ENCODE data around the gene BMP8A.

DNA sequence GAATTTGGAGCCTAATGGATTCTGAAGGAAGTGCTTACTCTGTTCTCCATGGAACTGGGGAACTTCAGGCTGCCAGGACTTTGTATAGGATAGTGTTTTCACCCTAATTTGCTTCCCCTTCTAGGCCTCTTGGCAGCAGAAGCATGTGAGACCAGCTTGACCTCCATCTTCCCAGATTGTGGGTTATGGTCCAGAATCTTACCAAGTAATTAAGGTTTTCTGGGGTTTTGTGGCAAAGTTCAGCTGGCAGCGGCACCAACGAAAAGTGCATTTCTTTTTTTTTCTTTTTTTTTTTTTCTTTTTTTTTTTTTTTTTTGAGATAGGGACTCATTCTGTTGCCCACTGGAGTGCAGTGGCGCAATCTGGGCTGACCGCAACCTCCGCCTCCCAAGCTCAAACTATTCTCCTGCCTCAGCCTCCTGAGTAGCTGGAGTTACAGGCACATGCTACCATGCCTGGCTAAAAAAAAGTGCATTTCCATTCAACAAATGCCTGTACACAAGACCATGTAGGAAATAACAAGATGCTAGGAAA, 3.4 kb upstream of the BMP8A start:
- no peak for TF ChIP-seq SRF (IDR thresholded peaks at IDR 0.05; ENCODE audit: low read depth in 2 of 2, low read length in 2 of 2)
- no peak for TF ChIP-seq POLR2A (IDR thresholded peaks at IDR 0.05; ENCODE audit: low read depth, low read length)
- no peak for TF ChIP-seq ZNF274 (IDR thresholded peaks at IDR 0.05; ENCODE audit: insufficient read depth, insufficient read length)
- TF ChIP-seq EZH2 (IDR thresholded peaks at IDR 0.05; ENCODE audit: borderline replicate concordance, control insufficient read depth, low read depth, low read length) = no peak
- no peak for TF ChIP-seq CHD4 (IDR thresholded peaks at IDR 0.05)
- TF ChIP-seq CEBPB (IDR thresholded peaks at IDR 0.05; ENCODE audit: borderline replicate concordance in 1 of 2, low read depth in 2 of 2, low read length in 2 of 2) = no peak
- no peak for TF ChIP-seq E2F8 (IDR thresholded peaks at IDR 0.05; ENCODE audit: low read depth, partially characterized antibody)
- TF ChIP-seq SMAD1 (IDR thresholded peaks at IDR 0.05; ENCODE audit: low read depth, partially characterized antibody) = no peak
- TF ChIP-seq MEF2A (IDR thresholded peaks at IDR 0.05; ENCODE audit: insufficient read depth, low read depth, low read length) = no peak
- TF ChIP-seq SREBF1 (IDR thresholded peaks at IDR 0.05; ENCODE audit: low read length) = no peak
- TF ChIP-seq HDAC2 (IDR thresholded peaks at IDR 0.05) = no peak
- TF ChIP-seq, protein P1, sequence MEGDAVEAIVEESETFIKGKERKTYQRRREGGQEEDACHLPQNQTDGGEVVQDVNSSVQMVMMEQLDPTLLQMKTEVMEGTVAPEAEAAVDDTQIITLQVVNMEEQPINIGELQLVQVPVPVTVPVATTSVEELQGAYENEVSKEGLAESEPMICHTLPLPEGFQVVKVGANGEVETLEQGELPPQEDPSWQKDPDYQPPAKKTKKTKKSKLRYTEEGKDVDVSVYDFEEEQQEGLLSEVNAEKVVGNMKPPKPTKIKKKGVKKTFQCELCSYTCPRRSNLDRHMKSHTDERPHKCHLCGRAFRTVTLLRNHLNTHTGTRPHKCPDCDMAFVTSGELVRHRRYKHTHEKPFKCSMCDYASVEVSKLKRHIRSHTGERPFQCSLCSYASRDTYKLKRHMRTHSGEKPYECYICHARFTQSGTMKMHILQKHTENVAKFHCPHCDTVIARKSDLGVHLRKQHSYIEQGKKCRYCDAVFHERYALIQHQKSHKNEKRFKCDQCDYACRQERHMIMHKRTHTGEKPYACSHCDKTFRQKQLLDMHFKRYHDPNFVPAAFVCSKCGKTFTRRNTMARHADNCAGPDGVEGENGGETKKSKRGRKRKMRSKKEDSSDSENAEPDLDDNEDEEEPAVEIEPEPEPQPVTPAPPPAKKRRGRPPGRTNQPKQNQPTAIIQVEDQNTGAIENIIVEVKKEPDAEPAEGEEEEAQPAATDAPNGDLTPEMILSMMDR (IDR thresholded peaks at IDR 0.05 in 2 of 3, conservative IDR thresholded peaks at IDR 0.05 in 1 of 3; ENCODE audit: control insufficient read depth in 2 of 3, extremely low read depth in 1 of 3, insufficient read depth in 1 of 3, low read depth in 3 of 3, low read length in 3 of 3) = no peak

Measured in GM12878 (cell line).